Mesothelial cell of epicardium (in vitro differentiated cells): Measurements from ENCODE around the gene PKP1. TPM values are rescaled to one million over a fixed set of nuclear protein-coding genes. Genes with fewer than 3 reads are reported as not detected.

Source experiments
- DNase-seq, 2 experiments: peaks; one replicate each; pipeline ENCODE4 v3.0.0; 2021; ENCODE audit warnings: low spot score in 2 of 2; ENCODE audit not compliant: unreplicated experiment in 2 of 2
- H3K27ac Mint-ChIP-seq: 2 replicates; pipeline ENCODE4 v1.8.0; 2021; ENCODE audit warnings: mixed read lengths
- H3K27me3 Mint-ChIP-seq: 2 replicates; pipeline ENCODE4 v1.8.0; 2021; ENCODE audit warnings: low read depth, mixed read lengths
- H3K36me3 Mint-ChIP-seq: 2 replicates; pipeline ENCODE4 v1.8.0; 2021; ENCODE audit warnings: mixed read lengths
- H3K4me1 Mint-ChIP-seq: 2 replicates; pipeline ENCODE4 v1.8.0; 2021; ENCODE audit warnings: mixed read lengths
- H3K4me3 Mint-ChIP-seq: 2 replicates; pipeline ENCODE4 v1.8.0; 2021; ENCODE audit warnings: mild to moderate bottlenecking, moderate library complexity, mixed read lengths
- H3K9me3 Mint-ChIP-seq: 2 replicates; pipeline ENCODE4 v1.8.0; 2021; ENCODE audit warnings: mixed read lengths
- total RNA-seq: library from RNA; stranded (reverse); gene quantifications from 3 replicates; pipeline ENCODE4 v1.2.1, GENCODE V29; 2021
- TF ChIP-seq, protein P1 (sequence below): fragments of 200-600 bp; sonication (generic); IDR thresholded peaks from one replicate; pipeline ENCODE4 v1.5.0; 2021; ENCODE audit warnings: antibody characterized with exemption; ENCODE audit not compliant: unreplicated experiment

Gene PKP1
- total RNA-seq, 1 donor from 2014 or later: 0.54 TPM

DNA sequence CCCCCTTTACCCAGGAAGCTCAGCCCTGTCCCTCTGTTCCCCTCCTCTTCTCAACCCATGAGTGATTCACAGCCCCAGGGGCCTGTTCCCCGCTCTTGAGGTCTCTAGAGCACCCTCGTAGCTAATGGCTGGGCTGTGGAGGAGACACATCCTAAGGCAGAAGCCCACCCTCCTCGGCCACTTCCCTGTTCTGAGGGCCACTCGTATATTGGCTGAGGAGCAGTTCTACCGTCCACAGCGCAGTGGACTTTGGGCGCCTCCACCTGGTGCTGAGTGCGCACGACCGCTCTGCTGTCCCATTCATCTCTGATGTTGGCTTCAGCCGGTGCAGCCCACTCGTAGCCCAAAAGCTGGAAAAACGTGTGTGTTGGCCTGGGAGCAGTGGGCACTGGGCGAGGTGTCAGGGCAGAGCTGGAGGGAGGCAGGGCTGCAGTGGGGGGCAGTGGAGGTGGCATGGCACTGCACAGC lies 24.5 kb upstream of the PKP1 start:
- peaks cover 5% of the 10 kb centered on the region for H3K4me1 Mint-ChIP-seq
- peak in 1 of 2 experiments; percentile 38 for DNase-seq
- no peak overlapping the region for H3K4me3 Mint-ChIP-seq
- H3K27ac Mint-ChIP-seq: no peak overlapping the region
- TF ChIP-seq, protein P1, sequence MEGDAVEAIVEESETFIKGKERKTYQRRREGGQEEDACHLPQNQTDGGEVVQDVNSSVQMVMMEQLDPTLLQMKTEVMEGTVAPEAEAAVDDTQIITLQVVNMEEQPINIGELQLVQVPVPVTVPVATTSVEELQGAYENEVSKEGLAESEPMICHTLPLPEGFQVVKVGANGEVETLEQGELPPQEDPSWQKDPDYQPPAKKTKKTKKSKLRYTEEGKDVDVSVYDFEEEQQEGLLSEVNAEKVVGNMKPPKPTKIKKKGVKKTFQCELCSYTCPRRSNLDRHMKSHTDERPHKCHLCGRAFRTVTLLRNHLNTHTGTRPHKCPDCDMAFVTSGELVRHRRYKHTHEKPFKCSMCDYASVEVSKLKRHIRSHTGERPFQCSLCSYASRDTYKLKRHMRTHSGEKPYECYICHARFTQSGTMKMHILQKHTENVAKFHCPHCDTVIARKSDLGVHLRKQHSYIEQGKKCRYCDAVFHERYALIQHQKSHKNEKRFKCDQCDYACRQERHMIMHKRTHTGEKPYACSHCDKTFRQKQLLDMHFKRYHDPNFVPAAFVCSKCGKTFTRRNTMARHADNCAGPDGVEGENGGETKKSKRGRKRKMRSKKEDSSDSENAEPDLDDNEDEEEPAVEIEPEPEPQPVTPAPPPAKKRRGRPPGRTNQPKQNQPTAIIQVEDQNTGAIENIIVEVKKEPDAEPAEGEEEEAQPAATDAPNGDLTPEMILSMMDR: no peak
- H3K36me3 Mint-ChIP-seq: no peaks in the 10 kb centered on the region
- no peaks in the 10 kb centered on the region for H3K9me3 Mint-ChIP-seq
- H3K27me3 Mint-ChIP-seq: peaks cover 22% of the 10 kb centered on the region

DNA sequence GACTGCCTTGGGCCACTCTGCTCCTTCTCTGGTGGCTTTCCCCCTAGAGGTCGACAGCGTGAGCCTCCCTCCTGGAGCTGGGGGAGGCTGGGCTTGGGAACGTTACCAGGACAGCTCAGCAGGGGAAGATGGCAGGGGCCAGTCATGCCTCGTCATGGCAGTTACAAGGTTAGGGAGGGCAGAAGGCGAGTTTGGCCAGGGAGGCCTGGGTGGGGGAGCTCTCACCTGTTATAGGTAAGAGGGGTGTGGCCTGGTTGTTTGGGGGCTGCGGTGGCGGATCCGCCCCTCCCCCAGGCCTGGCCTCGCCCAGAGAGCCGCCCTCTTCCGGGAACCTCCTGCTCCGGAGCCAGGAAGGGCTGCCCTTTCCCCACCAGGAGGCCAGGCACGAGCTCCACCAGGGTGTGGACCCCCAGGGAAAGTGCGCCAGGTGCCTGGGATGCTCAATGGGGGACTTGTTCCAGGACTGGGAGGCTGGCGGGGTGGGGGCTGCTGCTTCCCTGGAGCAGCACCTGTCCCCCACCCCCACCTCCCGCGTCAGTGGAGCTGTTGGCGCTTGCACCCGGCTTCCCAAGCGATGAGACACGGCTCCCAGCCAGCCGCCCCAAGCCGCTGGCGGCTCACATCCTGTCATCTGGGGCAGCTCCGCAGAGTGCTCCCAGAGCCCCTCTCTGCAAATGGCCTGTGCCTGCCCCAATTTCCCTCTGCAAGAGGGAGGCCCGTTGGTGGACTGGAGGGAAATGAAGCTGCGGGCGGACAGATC lies 23.6 kb upstream of the PKP1 start:
- no peaks in the 10 kb centered on the region for H3K36me3 Mint-ChIP-seq
- TF ChIP-seq, protein P1: no peak

DNA sequence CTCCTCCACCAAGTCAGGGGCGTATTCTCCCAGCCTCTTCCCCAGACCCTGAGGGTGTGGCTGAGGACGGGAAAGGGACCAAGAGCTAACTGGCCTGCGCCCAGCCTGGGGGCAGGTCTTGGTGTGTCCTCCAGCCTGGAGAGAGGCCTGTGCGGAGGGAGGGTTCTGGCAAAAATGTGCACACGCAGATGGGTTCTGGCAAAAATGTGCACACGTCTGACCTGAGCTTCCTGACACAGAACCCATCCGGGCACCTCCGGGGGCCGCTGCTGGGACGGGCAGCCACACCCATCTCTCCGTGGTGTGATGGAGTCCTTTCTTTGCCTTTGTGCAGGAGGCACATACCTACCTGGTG lies 23.1 kb upstream of the PKP1 start:
- TF ChIP-seq, protein P1: no peak
- Mint-ChIP-seq H3K4me1 (peaks cover 5% of the 10 kb centered on the region), H3K27me3 (peaks cover 26% of the 10 kb centered on the region), H3K36me3 (no peaks in the 10 kb centered on the region), H3K27ac (no peak overlapping the region), H3K9me3 (no peaks in the 10 kb centered on the region), H3K4me3 (peak overlapping the region; percentile 42)
- peak in 1 of 2 experiments; percentile 37 for DNase-seq

More for the DNA sequence above, 23.6 kb upstream of the PKP1 start:
- H3K4me3 Mint-ChIP-seq: peak overlapping the region; percentile 56
- no peak overlapping the region for H3K27ac Mint-ChIP-seq
- no peaks in the 10 kb centered on the region for H3K9me3 Mint-ChIP-seq
- H3K27me3 Mint-ChIP-seq: peaks cover 26% of the 10 kb centered on the region
- peak in 1 of 2 experiments; percentile 40 for DNase-seq
- H3K4me1 Mint-ChIP-seq: peaks cover 5% of the 10 kb centered on the region

DNA sequence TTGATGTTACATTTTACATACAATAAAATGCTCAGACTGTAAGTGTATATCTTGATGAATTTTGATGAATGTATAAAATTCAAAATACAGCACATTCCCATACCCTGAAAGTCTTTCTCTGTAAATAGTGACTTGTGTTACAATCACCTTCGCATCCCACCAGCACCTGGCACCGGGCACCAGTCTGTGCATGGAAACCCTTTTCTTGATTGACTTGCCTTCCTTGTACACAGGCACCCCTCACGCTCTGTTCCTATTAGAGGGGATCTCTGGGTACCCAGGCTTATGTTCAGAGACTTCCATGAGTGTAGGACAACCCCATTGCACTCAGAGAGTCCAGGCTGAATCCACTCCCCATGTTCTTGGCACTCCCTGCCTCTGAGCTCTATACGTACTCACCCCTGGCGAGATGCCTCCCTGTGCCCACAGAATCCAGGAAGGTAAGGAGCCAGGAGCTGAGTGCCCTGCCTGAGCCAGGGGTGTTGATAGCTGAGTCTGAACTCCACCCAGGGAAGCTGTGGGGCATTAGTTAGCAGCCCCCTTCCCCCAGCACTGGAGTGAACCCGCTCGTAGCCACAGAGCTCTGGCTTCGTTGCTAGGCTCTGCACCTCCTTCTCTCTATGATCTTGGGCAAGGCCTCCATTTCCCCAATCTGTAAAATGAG lies 22.5 kb upstream of the PKP1 start:
- H3K4me1 Mint-ChIP-seq: peaks cover 8% of the 10 kb centered on the region
- H3K36me3 Mint-ChIP-seq: no peaks in the 10 kb centered on the region
- H3K9me3 Mint-ChIP-seq: no peaks in the 10 kb centered on the region
- TF ChIP-seq, protein P1: no peak
- H3K4me3 Mint-ChIP-seq: peak overlapping the region; percentile 16
- DNase-seq: peak in 1 of 2 experiments; percentile 20
- H3K27me3 Mint-ChIP-seq: peaks cover 29% of the 10 kb centered on the region
- no peak overlapping the region for H3K27ac Mint-ChIP-seq

GRCh38 chr1:201261771-201262547 lies 21.3 kb upstream of the PKP1 start:
- Mint-ChIP-seq H3K27me3 (peaks cover 32% of the 10 kb centered on the region), H3K4me3 (no peak overlapping the region), H3K36me3 (no peaks in the 10 kb centered on the region), H3K27ac (no peak overlapping the region), H3K9me3 (no peaks in the 10 kb centered on the region), H3K4me1 (peaks cover 17% of the 10 kb centered on the region)
- TF ChIP-seq, protein P1: no peak
- peak in 1 of 2 experiments; percentile 30 for DNase-seq
